HepG2 (cell line): ENCODE data around the gene DDX17. TPM values are rescaled to one million over a fixed set of nuclear protein-coding genes. Genes with fewer than 3 reads are reported as not detected.

Experiments used
- ATAC-seq: fragments of 200-7000 bp; cut with Tn5 transposase; 3 replicates; pipeline ENCODE4 v1.9.1; 2020; ENCODE audit warnings: mild to moderate bottlenecking, moderate library complexity
- BruUV-seq: library from RNA; stranded (reverse); fragments of 400-500 nt; replicated peaks from 2 replicates; lab custom pipeline; 2021; lab: Mats Ljungman, UMichigan
- CTCF ChIA-PET: fragments of 300-600 bp; formaldehyde crosslinking; extraction: SDS; loops from one replicate; lab custom pipeline; 2021; ENCODE audit warnings: low total read pairs, inconsistent platforms, low intra/inter-chr PET ratio; lab: Yijun Ruan, JAX
- POLR2A ChIA-PET: fragments of 350-600 bp; sonication (Branson Sonifier 250); formaldehyde crosslinking; loops from one replicate; lab custom pipeline; 2020; ENCODE audit warnings: antibody characterized with exemption, inconsistent platforms; lab: Yijun Ruan, JAX
- DNase-seq: peaks from one replicate; pipeline ENCODE4 v3.0.0-alpha.2; 2015; ENCODE audit warnings: low spot score
- FAIRE-seq: peaks from 3 replicates; lab custom pipeline; 2011; peaks lifted over from hg19 to GRCh38; lab: Jason Lieb, UNC
- H2AFZ ChIP-seq: one replicate; pipeline ENCODE4 v1.6.1; 2011; ENCODE audit warnings: low read length, inconsistent platforms
- H3K27ac ChIP-seq: fragments of 300-600 bp; 3 replicates; pipeline ENCODE4 v1.8.0; 2011; ENCODE audit warnings: mixed run types, mild to moderate bottlenecking, mixed read lengths, low read length, inconsistent platforms; ENCODE audit not compliant: insufficient read depth; ENCODE audit errors: extremely low read length
- H3K27me3 ChIP-seq, 2 experiments: fragments of 200-600 bp in 1 of 2; 2 replicates in 1 of 2; 3 replicates in 1 of 2; pipeline versions ENCODE4 v1.6.0 to v1.8.0; 2011; ENCODE audit warnings: low read length in 2 of 2, mild to moderate bottlenecking in 2 of 2, moderate library complexity in 2 of 2, inconsistent platforms in 1 of 2; ENCODE audit not compliant: insufficient read depth in 2 of 2, control insufficient read depth in 1 of 2
- H3K36me3 ChIP-seq, 2 experiments: fragments of 200-600 bp in 1 of 2; replicated peaks in 1 of 2; 2 replicates in 1 of 2; 3 replicates in 1 of 2; pipeline versions ENCODE4 v1.5.1 to v1.8.0; 2011; ENCODE audit warnings: low read length in 2 of 2, inconsistent platforms in 1 of 2; ENCODE audit not compliant: insufficient read depth in 2 of 2, control insufficient read depth in 1 of 2
- H3K4me1 ChIP-seq: 2 replicates; pipeline ENCODE4 v1.5.1; 2012; ENCODE audit warnings: low read length, inconsistent platforms; ENCODE audit not compliant: insufficient read depth
- H3K4me2 ChIP-seq: 2 replicates; pipeline ENCODE4 v1.6.0; 2011; ENCODE audit warnings: low read depth, low read length, inconsistent platforms
- H3K4me3 ChIP-seq, 3 experiments: fragments of 200-600 bp in 1 of 3; sonication (generic), shearing (Covaris generic) in 1 of 3; replicated peaks in 1 of 3; 2 replicates each; pipeline ENCODE4 v1.5.1; 2011 to 2016; ENCODE audit warnings: low read length in 3 of 3, inconsistent platforms in 2 of 3, low read depth in 2 of 3, mild to moderate bottlenecking in 2 of 3, control low read depth in 1 of 3, mixed read lengths in 1 of 3; ENCODE audit not compliant: insufficient read depth in 1 of 3
- H3K79me2 ChIP-seq: one replicate; pipeline ENCODE4 v1.6.1; 2011; ENCODE audit warnings: low read length, inconsistent platforms; ENCODE audit not compliant: insufficient read depth
- H3K9ac ChIP-seq: 2 replicates; pipeline ENCODE4 v1.6.0; 2011; ENCODE audit warnings: mild to moderate bottlenecking, low read depth, low read length, inconsistent platforms; ENCODE audit not compliant: insufficient read depth
- H3K9me3 ChIP-seq: 2 replicates; pipeline ENCODE4 v1.5.1; 2012; ENCODE audit warnings: mild to moderate bottlenecking, low read length
- H4K20me1 ChIP-seq: 2 replicates; pipeline ENCODE4 v1.6.0; 2011; ENCODE audit warnings: inconsistent platforms, mild to moderate bottlenecking, low read length, moderate library complexity; ENCODE audit not compliant: insufficient read depth
- ARID5B ChIP-seq: IDR thresholded peaks from 2 replicates; pipeline ENCODE4 v1.4.0; 2020; ENCODE audit warnings: mild to moderate bottlenecking, missing genetic modification reagents
- HMGXB4 ChIP-seq, 2 experiments: sonication (generic) in 1 of 2; formaldehyde crosslinking in 1 of 2; IDR thresholded peaks; 2 replicates each; pipeline versions ENCODE4 v1.4.0 to v1.6.1; 2018 to 2020; ENCODE audit warnings: missing genetic modification reagents in 2 of 2, borderline replicate concordance in 1 of 2, low read depth in 1 of 2, mild to moderate bottlenecking in 1 of 2, missing biosample characterization in 1 of 2
- NFATC3 ChIP-seq: sonication (generic); formaldehyde crosslinking; IDR thresholded peaks from 2 replicates; pipeline ENCODE4 v1.5.1; 2020; ENCODE audit warnings: mild to moderate bottlenecking, missing genetic modification reagents
- ZNF20 ChIP-seq: sonication (generic); formaldehyde crosslinking; IDR thresholded peaks from 2 replicates; pipeline ENCODE4 v1.4.0; 2020; ENCODE audit warnings: mild to moderate bottlenecking, moderate library complexity, missing genetic modification reagents
- ZNF609 ChIP-seq: sonication (generic); formaldehyde crosslinking; IDR thresholded peaks from 2 replicates; pipeline ENCODE4 v1.4.0; 2020; ENCODE audit warnings: mild to moderate bottlenecking, missing genetic modification reagents, borderline replicate concordance
- ZNF691 ChIP-seq: sonication (generic); formaldehyde crosslinking; IDR thresholded peaks from 2 replicates; pipeline ENCODE4 v1.4.0; 2020; ENCODE audit warnings: missing genetic modification reagents, low read depth, mild to moderate bottlenecking, borderline replicate concordance
- ZNF782 ChIP-seq: sonication (generic); formaldehyde crosslinking; IDR thresholded peaks from 2 replicates; pipeline ENCODE4 v1.4.0; 2020; ENCODE audit warnings: missing genetic modification reagents, mild to moderate bottlenecking, borderline replicate concordance
- WGBS: methylation state at CpG from one replicate; pipeline ENCODE4 v1.1.6; 2017; ENCODE audit warnings: low lambda C conversion rate; 5-methylcytosine and 5-hydroxymethylcytosine counted together
- in situ Hi-C: cut with HindIII; loops from 2 replicates; pipeline ENCODE4 v1.10.0; 2017; ENCODE audit warnings: low pct_unique_long_range_greater_than_20kb; ENCODE audit not compliant: extremely low pct_ligation_motif_present
- intact Hi-C: fragments of 100-400 bp; cut with micrococcal nuclease; formaldehyde crosslinking; loops from one replicate; pipeline ENCODE4 v1.10.0; 2022; ENCODE audit not compliant: unreplicated experiment
- polyA plus RNA-seq, 8 experiments: library from polyadenylated mRNA; depleted of rRNA in 3 of 8; stranded (reverse) in 7 of 8; unstranded in 1 of 8; fragments of >200 nt; fragmentation: Illumina TruSeq in 4 of 8; extraction: Trizol in 4 of 8; gene quantifications; 2 replicates each; pipeline versions ENCODE4 v1.2.1 to v1.2.3, GENCODE V29; 2011 to 2016; ENCODE audit warnings: low read depth in 4 of 8, missing spikeins in 1 of 8, mixed read lengths in 1 of 8; ENCODE audit not compliant: insufficient read depth in 1 of 8
- total RNA-seq, 5 experiments: library from RNA; depleted of rRNA; stranded (reverse); fragments of >200 nt; fragmentation: Illumina TruSeq; extraction: Trizol; gene quantifications; 2 replicates each; pipeline ENCODE4 v1.2.3, GENCODE V29; 2016; ENCODE audit warnings: low read depth in 1 of 5

DDX17 gene
- total and polyA plus RNA-seq, 2 of the 13 experiments (the other 11 are each of a cell fraction or from before 2014, with no cell fraction given): 238 to 344 TPM

- in situ Hi-C loops: no loop called here
- no peaks in the 10 kb centered on the region for H3K4me1 ChIP-seq
Measured at GRCh38 chr22:38523029-38523428, 16.9 kb upstream of the DDX17 start.

More at GRCh38 chr22:38523029-38523428, 16.9 kb upstream of the DDX17 start:
- H3K27ac ChIP-seq: no peak overlapping the region
- no peaks in the 10 kb centered on the region for H3K79me2 ChIP-seq
- BruUV-seq: no TSS peak
- intact Hi-C loops: no loop called here
- no peaks in the 10 kb centered on the region for H3K27me3 ChIP-seq
- H3K9ac ChIP-seq: no peak overlapping the region
- TF ChIP-seq ZNF782 (CRISPR knock-in tag): no peak
- TF ChIP-seq ZNF691 (CRISPR knock-in tag): no peak
- no peak for TF ChIP-seq NFATC3 (CRISPR knock-in tag)
- TF ChIP-seq ZNF20 (CRISPR knock-in tag): no peak
- TF ChIP-seq ARID5B (CRISPR knock-in tag): no peak
- TF ChIP-seq ZNF609 (CRISPR knock-in tag): no peak
- no peak for TF ChIP-seq HMGXB4 (CRISPR knock-in tag; IDR thresholded peaks at IDR 0.05; ENCODE audit: borderline replicate concordance in 1 of 2, low read depth in 1 of 2)
- H2AFZ ChIP-seq: no peak overlapping the region
- FAIRE-seq (no peak), ATAC-seq (no peak), DNase-seq (no peak)
- H3K4me3 ChIP-seq: no peak overlapping the region
- H3K4me2 ChIP-seq: no peak overlapping the region
- H3K36me3 ChIP-seq: no peaks in the 10 kb centered on the region
- CTCF ChIA-PET: no interaction called here
- no peaks in the 10 kb centered on the region for H3K9me3 ChIP-seq
- POLR2A ChIA-PET: no interaction called here
- H4K20me1 ChIP-seq: no peaks in the 10 kb centered on the region
- 62% methylated on average over 3 of the region's 3 CpGs for WGBS
